Spleen (tissue), 13 donors: ENCODE measurements around the gene DNAJB2. TPM values are rescaled to one million over a fixed set of nuclear protein-coding genes. Genes with fewer than 3 reads are reported as not detected.

Experiments used
- DNase-seq: peaks from one replicate; pipeline ENCODE4 v3.0.0-alpha.2; 2020
- H3K27ac ChIP-seq, 8 donors: fragments of 200-600 bp; sonication (generic) in 7 of 8; 1 replicate in 4 of 8; 2 replicates in 4 of 8; pipeline versions ENCODE4 v1.5.0 to v1.8.0; 2016 to 2021; ENCODE audit warnings: inconsistent platforms in 4 of 8, mild to moderate bottlenecking in 4 of 8, moderate library complexity in 1 of 8
- H3K27me3 ChIP-seq, 7 donors: fragments of 200-600 bp; sonication (generic) in 6 of 7; replicated peaks in 1 of 7; 1 replicate in 4 of 7; 2 replicates in 3 of 7; pipeline versions ENCODE4 v1.5.0 to v1.8.0; 2016 to 2021; ENCODE audit warnings: inconsistent platforms in 3 of 7, mild to moderate bottlenecking in 1 of 7
- H3K36me3 ChIP-seq, 6 donors: fragments of 200-600 bp; sonication (generic) in 5 of 6; 1 replicate in 4 of 6; 2 replicates in 2 of 6; pipeline versions ENCODE4 v1.5.0 to v1.8.0; 2016 to 2021; ENCODE audit warnings: inconsistent platforms in 2 of 6
- H3K4me1 ChIP-seq, 6 donors: fragments of 200-600 bp; sonication (generic) in 5 of 6; 1 replicate in 3 of 6; 2 replicates in 3 of 6; pipeline versions ENCODE4 v1.5.0 to v1.8.0; 2016 to 2021; ENCODE audit warnings: inconsistent platforms in 3 of 6
- H3K4me3 ChIP-seq, 8 donors: fragments of 200-600 bp; sonication (generic) in 7 of 8; 1 replicate in 4 of 8; 2 replicates in 4 of 8; pipeline versions ENCODE4 v1.5.0 to v1.8.0; 2016 to 2021; ENCODE audit warnings: inconsistent platforms in 4 of 8, mild to moderate bottlenecking in 4 of 8, moderate library complexity in 2 of 8
- H3K9me3 ChIP-seq, 8 donors: fragments of 200-600 bp; sonication (generic) in 7 of 8; 1 replicate in 4 of 8; 2 replicates in 4 of 8; pipeline versions ENCODE4 v1.5.0 to v1.8.0; 2016 to 2021; ENCODE audit warnings: inconsistent platforms in 4 of 8
- POLR2A ChIP-seq, 3 donors: fragments of 450-650 bp; IDR thresholded peaks; one replicate each; pipeline ENCODE4 v1.5.1; 2017; ENCODE audit warnings: antibody characterized with exemption in 3 of 3, mild to moderate bottlenecking in 1 of 3
- POLR2AphosphoS5 ChIP-seq, 3 donors: sonication (generic); formaldehyde crosslinking; IDR thresholded peaks; one replicate each; pipeline ENCODE4 v1.5.1; 2017; ENCODE audit warnings: antibody characterized with exemption in 3 of 3
- WGBS, 5 donors: extraction: QIAGEN DNeasy Blood & Tissue Kit in 3 of 5; methylation state at CpG; one replicate each; pipeline versions ENCODE4 v1.1.5 to v1.1.7; 2013 to 2018; 5-methylcytosine and 5-hydroxymethylcytosine counted together
- intact Hi-C: fragments of 100-400 bp; cut with DNase I; formaldehyde crosslinking; loops from one replicate; pipeline ENCODE4 v1.15.0; 2023; ENCODE audit warnings: low total_unique reads
- long read RNA-seq, 2 donors: transcript quantifications; one replicate each; lab custom pipeline, GENCODE V29; 2026
- polyA plus RNA-seq, 3 donors: library from polyadenylated mRNA; stranded (reverse); fragments of 200-250 nt; gene quantifications; one replicate each; pipeline ENCODE4 v1.2.1, GENCODE V29; 2013
- total RNA-seq, 7 donors: library from RNA; depleted of rRNA in 3 of 7; stranded (reverse); fragments of >200 nt in 3 of 7; fragmentation: NEBNext Ultra II Directional in 4 of 7; extraction: Animal tissue kit (Norgen Biotek cat#: 25700) in 4 of 7; gene quantifications; one replicate each; pipeline versions ENCODE4 v1.1.0 to v1.2.1, GENCODE V29; 2016 to 2021
- TF ChIP-seq, protein P1 (sequence below), 11 experiments: fragments of 200-600 bp in 7 of 11; fragments of 450-650 bp in 4 of 11; sonication (generic) in 4 of 11; IDR thresholded peaks in 8 of 11; conservative IDR thresholded peaks in 3 of 11; 1 replicate in 7 of 11; 2 replicates in 4 of 11; pipeline versions ENCODE4 v1.4.0 to v1.8.0; 2016 to 2021; ENCODE audit warnings: antibody characterized with exemption in 11 of 11, inconsistent platforms in 4 of 11, mild to moderate bottlenecking in 1 of 11
- donor health status: healthy with polysubstance abuse.
- donor health status: DM: no; HTN: no; CAD: no; lungs with moderate emphysema.
- donor health status: DM: no; HTN: no; CAD: no.
- donor health status: Bipolar disorder and iron deficiency.
- donor health status: healthy.
- donor health status: DM: no; HTN: no; CAD: no.
- donor health status: DM: yes; HTN: yes; CAD: no.

Gene DNAJB2
- total RNA-seq = 10 to 100 TPM; 35.0 to 64.4 (median 54.0) TPM
- polyA plus RNA-seq = 10 to 100 TPM; 31.4 to 67.2 (median 43.2) TPM
- long read RNA-seq, donor 1, transcript DNAJB2-202 (10 exons, 1,946 nt) = major isoform, 6 of 12 reads
- long read RNA-seq, donor 1, partial matches to known transcripts = 0 of 12 reads
- long read RNA-seq, donor 1, other reads (novel, unspliced or antisense) = 0 of 12 reads
- long read RNA-seq, donor 2, transcript DNAJB2-202 (10 exons, 1,946 nt) = major isoform, 10 of 15 reads
- long read RNA-seq, donor 2, partial matches to known transcripts = 0 of 15 reads
- long read RNA-seq, donor 2, other reads (novel, unspliced or antisense) = 0 of 15 reads

DNA sequence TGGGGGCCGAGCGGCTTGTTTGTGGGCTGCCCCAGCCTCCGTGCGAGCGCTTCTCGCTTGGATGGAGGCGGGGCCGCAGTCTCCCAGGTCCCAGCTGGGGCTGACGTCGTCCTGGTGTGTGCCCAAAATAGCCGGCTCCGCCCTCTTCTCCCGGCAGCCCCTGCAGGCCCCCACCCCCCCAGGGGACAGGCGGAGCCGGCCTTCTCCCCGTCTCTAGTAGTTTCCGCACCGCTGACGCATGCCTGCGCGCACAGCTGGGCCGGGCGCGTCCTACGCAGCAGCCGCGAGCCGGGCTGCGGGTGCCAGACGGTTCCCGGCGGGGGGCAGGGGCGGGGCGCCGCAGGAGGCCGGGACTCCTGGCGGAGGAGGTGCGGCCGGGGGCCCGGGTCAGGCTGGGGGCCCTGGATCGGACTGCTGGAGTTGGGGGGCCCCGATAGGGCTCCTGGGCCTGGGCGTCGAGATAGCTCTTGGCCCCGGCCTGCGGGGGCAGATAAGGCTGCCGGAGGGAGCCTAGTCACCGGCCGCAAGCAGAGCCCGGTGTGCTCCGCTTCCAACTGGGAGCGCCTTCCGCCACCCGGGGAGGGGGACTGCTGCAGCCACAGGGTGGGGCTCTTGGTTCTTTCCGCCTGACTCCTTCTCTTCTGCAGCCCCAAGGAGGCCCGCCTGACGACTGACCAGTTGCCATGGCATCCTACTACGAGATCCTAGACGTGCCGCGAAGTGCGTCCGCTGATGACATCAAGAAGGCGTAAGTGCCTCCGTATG lies at the start of gene DNAJB2:
TSS of gene DNAJB2 (plus strand) at position 216 of the 765 bp plus-strand sequence. CDS start at position 684, 468 bp downstream.
- Histone ChIP-seq H3K27ac (peak within 1 kb of the TSS; percentile 94 to 99 (median 98)), H3K27me3 (no peaks in the 10 kb centered on the region), H3K4me1 (peaks cover 26 to 73% (median 44%) of the 10 kb centered on the region in 6 donors), H3K36me3 (peaks cover 0 to 40% (median 32%) of the 10 kb centered on the region in 6 donors), H3K4me3 (peak within 1 kb of the TSS; percentile 39 to 78 (median 58)), H3K9me3 (no peaks in the 10 kb centered on the region)
- peak; percentile 100 for DNase-seq
- WGBS, 5 donors = 0 to 1% (median 1%) methylated on average over 31 to 65 of the region's 65 CpGs
- intact Hi-C loops = loop anchor here (5.0 kb wide), 1 partner anchor 52 kb away; the partner anchor contains the start of genes ANKZF1 and ATG9A
- TF ChIP-seq POLR2A (IDR thresholded peaks at IDR 0.05) = peak; percentile 42 to 97 (median 88)
- TF ChIP-seq, protein P1, sequence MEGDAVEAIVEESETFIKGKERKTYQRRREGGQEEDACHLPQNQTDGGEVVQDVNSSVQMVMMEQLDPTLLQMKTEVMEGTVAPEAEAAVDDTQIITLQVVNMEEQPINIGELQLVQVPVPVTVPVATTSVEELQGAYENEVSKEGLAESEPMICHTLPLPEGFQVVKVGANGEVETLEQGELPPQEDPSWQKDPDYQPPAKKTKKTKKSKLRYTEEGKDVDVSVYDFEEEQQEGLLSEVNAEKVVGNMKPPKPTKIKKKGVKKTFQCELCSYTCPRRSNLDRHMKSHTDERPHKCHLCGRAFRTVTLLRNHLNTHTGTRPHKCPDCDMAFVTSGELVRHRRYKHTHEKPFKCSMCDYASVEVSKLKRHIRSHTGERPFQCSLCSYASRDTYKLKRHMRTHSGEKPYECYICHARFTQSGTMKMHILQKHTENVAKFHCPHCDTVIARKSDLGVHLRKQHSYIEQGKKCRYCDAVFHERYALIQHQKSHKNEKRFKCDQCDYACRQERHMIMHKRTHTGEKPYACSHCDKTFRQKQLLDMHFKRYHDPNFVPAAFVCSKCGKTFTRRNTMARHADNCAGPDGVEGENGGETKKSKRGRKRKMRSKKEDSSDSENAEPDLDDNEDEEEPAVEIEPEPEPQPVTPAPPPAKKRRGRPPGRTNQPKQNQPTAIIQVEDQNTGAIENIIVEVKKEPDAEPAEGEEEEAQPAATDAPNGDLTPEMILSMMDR (IDR thresholded peaks at IDR 0.05 in 8 of 11, conservative IDR thresholded peaks at IDR 0.05 in 3 of 11) = peak in 1 of 11 experiments; percentile 37
- TF ChIP-seq POLR2AphosphoS5 (IDR thresholded peaks at IDR 0.05) = peak; percentile 97 to 99 (median 98)

DNA sequence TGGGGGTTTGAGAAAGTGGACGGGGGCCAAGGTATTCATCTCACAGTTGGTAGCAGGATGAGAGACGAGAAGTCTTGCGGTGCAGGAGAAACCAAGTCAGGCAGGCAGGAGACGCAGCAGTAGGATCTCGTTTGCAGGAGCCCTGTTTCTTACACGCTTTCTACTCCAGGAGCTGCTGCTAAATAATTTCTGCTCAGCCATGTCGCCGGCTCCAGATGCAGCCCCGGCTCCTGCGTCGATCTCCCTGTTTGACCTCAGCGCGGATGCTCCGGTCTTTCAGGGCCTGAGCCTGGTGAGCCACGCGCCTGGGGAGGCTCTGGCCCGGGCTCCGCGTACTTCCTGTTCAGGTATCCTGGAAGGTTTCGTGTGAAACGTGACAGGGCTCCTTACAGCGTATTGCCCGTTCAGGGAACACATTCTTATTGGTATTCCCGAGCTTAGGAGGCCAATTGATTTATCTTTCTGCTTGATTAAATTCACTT lies 49.1 kb upstream of the DNAJB2 start:
- H3K27me3 ChIP-seq = no peaks in the 10 kb centered on the region
- no peaks in the 10 kb centered on the region for H3K9me3 ChIP-seq
- no peak for TF ChIP-seq POLR2AphosphoS5 (IDR thresholded peaks at IDR 0.05)
- peaks cover 0 to 69% (median 48%) of the 10 kb centered on the region in 6 donors for H3K36me3 ChIP-seq
- peak; percentile 92 for DNase-seq
- intact Hi-C loops = no loop called here
- peak overlapping the region; percentile 56 to 79 (median 73) for H3K4me3 ChIP-seq
- H3K27ac ChIP-seq = peak overlapping the region; percentile 88 to 99 (median 97)
- WGBS, 5 donors = 0 to 1% (median 0%) methylated on average over 13 to 24 of the region's 24 CpGs
- peaks cover 18 to 68% (median 48%) of the 10 kb centered on the region in 6 donors for H3K4me1 ChIP-seq

DNA sequence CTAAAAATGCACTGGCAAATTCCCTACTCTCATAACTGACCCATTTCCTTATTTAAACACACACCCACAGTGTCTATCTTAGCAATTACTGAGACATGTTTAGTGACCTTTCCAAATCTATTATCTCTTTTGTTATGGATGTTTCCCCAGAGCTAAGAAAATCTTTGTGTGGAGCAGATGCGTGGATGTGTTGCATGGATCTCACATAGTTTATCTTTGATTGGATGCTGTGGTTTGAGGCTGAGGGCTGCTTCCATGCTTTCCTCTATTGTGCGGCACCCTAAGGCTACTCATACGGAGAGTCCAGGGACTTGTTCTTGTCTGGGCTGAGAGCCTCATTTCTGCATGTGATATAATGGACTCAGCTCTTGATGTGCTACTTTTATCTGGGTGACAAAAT lies 44.8 kb upstream of the DNAJB2 start:
- no peak overlapping the region for H3K27ac ChIP-seq
- H3K4me3 ChIP-seq = no peak overlapping the region
- DNase-seq = no peak
- intact Hi-C loops = no loop called here
- H3K9me3 ChIP-seq = no peaks in the 10 kb centered on the region
- 81 to 96% (median 95%) methylated on average over 3 of the region's 3 CpGs for WGBS, 5 donors
- peaks cover 7 to 30% (median 16%) of the 10 kb centered on the region in 6 donors for H3K4me1 ChIP-seq
- TF ChIP-seq, protein P1 (IDR thresholded peaks at IDR 0.05 in 8 of 11, conservative IDR thresholded peaks at IDR 0.05 in 3 of 11) = no peak
- TF ChIP-seq POLR2A (IDR thresholded peaks at IDR 0.05) (no peak), POLR2AphosphoS5 (IDR thresholded peaks at IDR 0.05) (no peak)
- no peaks in the 10 kb centered on the region for H3K27me3 ChIP-seq
- peaks cover 0 to 84% (median 67%) of the 10 kb centered on the region in 6 donors for H3K36me3 ChIP-seq

DNA sequence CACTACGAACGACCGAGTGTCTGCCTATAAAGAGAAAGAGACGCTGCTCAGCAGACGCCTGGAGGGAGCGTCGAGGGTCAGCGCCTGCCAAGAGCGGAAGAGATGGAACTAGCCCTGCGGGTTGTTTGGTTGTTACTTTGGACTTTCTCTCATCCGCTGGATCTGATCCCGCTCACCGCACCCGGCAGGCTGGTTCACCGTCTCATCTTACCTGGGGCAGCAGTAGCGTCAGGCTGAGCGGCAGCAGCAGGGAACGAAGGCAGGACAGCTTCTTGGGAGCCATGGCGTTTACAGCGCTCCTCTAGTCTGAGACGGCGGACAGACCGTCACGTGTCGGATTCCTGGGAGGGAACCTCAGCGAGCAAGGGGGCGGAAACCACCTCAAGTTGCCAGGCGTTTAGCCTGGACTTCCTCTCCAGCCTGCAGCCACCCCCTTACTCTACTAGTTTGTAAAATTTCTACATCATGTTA lies 35.8 kb upstream of the DNAJB2 start:
- H3K36me3 ChIP-seq = peaks cover 0 to 33% (median 3%) of the 10 kb centered on the region in 6 donors
- no peak for DNase-seq
- H3K27ac ChIP-seq = peak overlapping the region in 4 of 8 donors; percentile 47 to 63 (median 58)
- intact Hi-C loops = no loop called here
- H3K27me3 ChIP-seq = no peaks in the 10 kb centered on the region
- TF ChIP-seq POLR2AphosphoS5 (IDR thresholded peaks at IDR 0.05) = peak; percentile 28 to 53 (median 50)
- TF ChIP-seq, protein P1 (IDR thresholded peaks at IDR 0.05 in 8 of 11, conservative IDR thresholded peaks at IDR 0.05 in 3 of 11) = no peak
- no peak for TF ChIP-seq POLR2A (IDR thresholded peaks at IDR 0.05)
- H3K4me1 ChIP-seq = peaks cover 26 to 54% (median 40%) of the 10 kb centered on the region in 6 donors
- peak overlapping the region in 5 of 8 donors; percentile 3 to 57 (median 11) for H3K4me3 ChIP-seq
- H3K9me3 ChIP-seq = no peaks in the 10 kb centered on the region
- 44 to 68% (median 55%) methylated on average over 28 of the region's 28 CpGs for WGBS, 5 donors
